Common myeloid progenitor, CD34-positive (primary cell): ENCODE data around the gene UQCC2.

ENCODE experiments used
- CTCF ChIA-PET: fragments of 350-600 bp; sonication (Branson Sonifier 250); formaldehyde crosslinking; loops from one replicate; lab custom pipeline; 2021; ENCODE audit warnings: antibody characterized with exemption; lab: Charles Lee
- POLR2A ChIA-PET: fragments of 350-600 bp; sonication (Branson Sonifier 250); formaldehyde crosslinking; loops from one replicate; lab custom pipeline; 2021; ENCODE audit warnings: antibody characterized with exemption; lab: Charles Lee
- DNase-seq, 3 donors: peaks; one replicate each; pipeline versions ENCODE4 v3.0.0 to v3.0.0-alpha.2; 2013
- H3K27ac ChIP-seq, 2 experiments: 1 replicate in 1 of 2; 2 replicates in 1 of 2; pipeline ENCODE4 v1.7.0; 2013; ENCODE audit warnings: inconsistent platforms in 2 of 2, low read length in 2 of 2, mild to moderate bottlenecking in 2 of 2, low read depth in 1 of 2, moderate library complexity in 1 of 2; ENCODE audit not compliant: severe bottlenecking in 2 of 2, insufficient read depth in 1 of 2, poor library complexity in 1 of 2
- H3K27me3 ChIP-seq, 5 experiments: replicated peaks in 2 of 5; 1 replicate in 3 of 5; 2 replicates in 2 of 5; pipeline versions ENCODE4 v1.6.1 to v1.7.0; 2013; ENCODE audit warnings: low read length in 4 of 5, mild to moderate bottlenecking in 2 of 5, moderate library complexity in 2 of 5, inconsistent platforms in 1 of 5; ENCODE audit not compliant: insufficient read depth in 5 of 5, control insufficient read depth in 4 of 5
- H3K36me3 ChIP-seq, 4 experiments: 1 replicate in 2 of 4; 2 replicates in 2 of 4; pipeline versions ENCODE4 v1.6.1 to v1.7.0; 2013; ENCODE audit warnings: low read length in 3 of 4, control low read depth in 1 of 4, mild to moderate bottlenecking in 1 of 4; ENCODE audit not compliant: control insufficient read depth in 4 of 4, insufficient read depth in 4 of 4
- H3K4me1 ChIP-seq, 4 experiments: 1 replicate in 3 of 4; 2 replicates in 1 of 4; pipeline versions ENCODE4 v1.6.1 to v1.7.1; 2013; ENCODE audit warnings: low read length in 3 of 4, mild to moderate bottlenecking in 3 of 4, control low read depth in 1 of 4, inconsistent platforms in 1 of 4, moderate library complexity in 1 of 4; ENCODE audit not compliant: control insufficient read depth in 4 of 4, insufficient read depth in 4 of 4; ENCODE audit errors: control extremely low read depth in 1 of 4
- H3K4me3 ChIP-seq, 7 experiments: 1 replicate in 4 of 7; 2 replicates in 3 of 7; pipeline versions ENCODE4 v1.5.1 to v1.7.0; 2013; ENCODE audit warnings: mild to moderate bottlenecking in 7 of 7, low read length in 6 of 7, moderate library complexity in 6 of 7, inconsistent platforms in 2 of 7, low read depth in 2 of 7, control low read depth in 1 of 7; ENCODE audit not compliant: insufficient read depth in 4 of 7, control insufficient read depth in 1 of 7; ENCODE audit errors: extremely low read depth in 1 of 7
- H3K9me3 ChIP-seq, 5 experiments: 1 replicate in 4 of 5; 2 replicates in 1 of 5; pipeline versions ENCODE4 v1.6.1 to v1.7.1; 2013; ENCODE audit warnings: low read length in 4 of 5, mild to moderate bottlenecking in 2 of 5, inconsistent platforms in 1 of 5, low read depth in 1 of 5, moderate library complexity in 1 of 5; ENCODE audit not compliant: control insufficient read depth in 4 of 5, insufficient read depth in 2 of 5; ENCODE audit errors: control extremely low read depth in 1 of 5
- WGBS: methylation state at CpG from one replicate; pipeline ENCODE4 v1.1.5; 2013; ENCODE audit not compliant: insufficient coverage; 5-methylcytosine and 5-hydroxymethylcytosine counted together

Gene UQCC2

GRCh38 chr6:33716890-33717632 is 5.6 kb upstream of the UQCC2 start:
- CTCF ChIA-PET: interaction anchor here (0.9 to 1.5 kb wide), 4 partner anchors 16 to 53 kb away, joined by 3 to 4 read pairs (median 3); no protein-coding TSS in a partner anchor
- DNase-seq: no peak
- WGBS: 93% methylated on average over 7 of the region's 8 CpGs
- H3K27ac ChIP-seq: no peak overlapping the region
- H3K4me3 ChIP-seq: no peak overlapping the region
- POLR2A ChIA-PET: no interaction called here
- no peaks in the 10 kb centered on the region for H3K27me3 ChIP-seq
- no peaks in the 10 kb centered on the region for H3K9me3 ChIP-seq
- H3K4me1 ChIP-seq: peaks cover 0 to 19% (median 6%) of the 10 kb centered on the region in 4 experiments
- H3K36me3 ChIP-seq: no peaks in the 10 kb centered on the region

DNA sequence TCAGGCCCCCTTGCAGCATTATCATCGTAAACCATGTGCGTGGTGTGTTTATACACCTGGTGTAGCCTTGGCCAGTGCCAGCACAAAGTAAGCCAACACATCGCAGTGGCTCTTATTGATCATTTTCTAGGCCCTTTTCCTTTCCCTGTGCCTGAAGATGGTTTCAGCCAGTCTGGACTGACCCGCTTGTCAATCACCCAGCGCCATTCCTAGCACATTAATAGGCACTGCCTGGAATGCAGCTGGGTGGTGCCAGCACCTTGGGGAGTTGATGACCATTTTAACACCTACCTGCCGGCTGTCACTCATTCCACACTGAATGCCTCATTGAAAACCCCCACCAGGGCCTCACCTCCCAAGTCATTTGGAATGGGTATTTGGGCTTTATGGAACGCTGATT is 4.9 kb upstream of the UQCC2 start:
- H3K27me3 ChIP-seq: no peaks in the 10 kb centered on the region
- H3K36me3 ChIP-seq: no peaks in the 10 kb centered on the region
- no peak for DNase-seq
- ChIA-PET POLR2A (no interaction called here), CTCF (interaction anchor here (1.0 kb wide), 2 partner anchors 16 to 53 kb away, joined by 3 read pairs; no protein-coding TSS in a partner anchor)
- H3K4me3 ChIP-seq: no peak overlapping the region
- WGBS: 98% methylated on average over 5 of the region's 7 CpGs
- H3K9me3 ChIP-seq: no peaks in the 10 kb centered on the region
- H3K4me1 ChIP-seq: peaks cover 0 to 23% (median 10%) of the 10 kb centered on the region in 4 experiments
- H3K27ac ChIP-seq: no peak overlapping the region

GRCh38 chr6:33714385-33715040 is 3.0 kb upstream of the UQCC2 start:
- POLR2A ChIA-PET: no interaction called here
- CTCF ChIA-PET: interaction anchor here (1.3 to 2.1 kb wide), 4 partner anchors 9 to 52 kb away, joined by 3 to 11 read pairs (median 4); no protein-coding TSS in a partner anchor
- no peak overlapping the region for H3K4me3 ChIP-seq
- H3K9me3 ChIP-seq: no peaks in the 10 kb centered on the region
- peak; percentile 54 to 93 (median 89) for DNase-seq
- peaks cover 9 to 39% (median 22%) of the 10 kb centered on the region in 4 experiments for H3K4me1 ChIP-seq
- no peaks in the 10 kb centered on the region for H3K27me3 ChIP-seq
- 86% methylated on average over 5 of the region's 7 CpGs for WGBS
- no peak overlapping the region for H3K27ac ChIP-seq
- peaks cover 0 to 10% (median 4%) of the 10 kb centered on the region in 4 experiments for H3K36me3 ChIP-seq

- POLR2A ChIA-PET: no interaction called here
- H3K9me3 ChIP-seq: no peaks in the 10 kb centered on the region
- H3K36me3 ChIP-seq: peaks cover 0 to 17% (median 6%) of the 10 kb centered on the region in 4 experiments
- no peak for DNase-seq
- CTCF ChIA-PET: interaction anchor here (0.9 to 2.1 kb wide), 5 partner anchors 10 to 122 kb away, joined by 3 to 11 read pairs (median 4); no protein-coding TSS in a partner anchor
- H3K4me3 ChIP-seq: no peak overlapping the region
- no peaks in the 10 kb centered on the region for H3K27me3 ChIP-seq
- WGBS: 80% methylated on average over 1 of the region's 2 CpGs
- H3K4me1 ChIP-seq: peaks cover 9 to 41% (median 22%) of the 10 kb centered on the region in 4 experiments
- no peak overlapping the region for H3K27ac ChIP-seq
These were observed 2.3 kb upstream of the UQCC2 start for GRCh38 chr6:33713786-33714185.

GRCh38 chr6:33712914-33713313 is 1.4 kb upstream of the UQCC2 start:
- POLR2A ChIA-PET: no interaction called here
- no peak overlapping the region for H3K27ac ChIP-seq
- WGBS: 100% methylated on average over 1 of the region's 3 CpGs
- CTCF ChIA-PET: interaction anchor here (0.9 to 2.1 kb wide), 5 partner anchors 10 to 121 kb away, joined by 3 to 11 read pairs (median 4); no protein-coding TSS in a partner anchor
- peaks cover 0 to 26% (median 8%) of the 10 kb centered on the region in 4 experiments for H3K36me3 ChIP-seq
- peaks cover 9 to 43% (median 29%) of the 10 kb centered on the region in 4 experiments for H3K4me1 ChIP-seq
- H3K27me3 ChIP-seq: no peaks in the 10 kb centered on the region
- no peak for DNase-seq
- no peak overlapping the region for H3K4me3 ChIP-seq
- no peaks in the 10 kb centered on the region for H3K9me3 ChIP-seq

DNA sequence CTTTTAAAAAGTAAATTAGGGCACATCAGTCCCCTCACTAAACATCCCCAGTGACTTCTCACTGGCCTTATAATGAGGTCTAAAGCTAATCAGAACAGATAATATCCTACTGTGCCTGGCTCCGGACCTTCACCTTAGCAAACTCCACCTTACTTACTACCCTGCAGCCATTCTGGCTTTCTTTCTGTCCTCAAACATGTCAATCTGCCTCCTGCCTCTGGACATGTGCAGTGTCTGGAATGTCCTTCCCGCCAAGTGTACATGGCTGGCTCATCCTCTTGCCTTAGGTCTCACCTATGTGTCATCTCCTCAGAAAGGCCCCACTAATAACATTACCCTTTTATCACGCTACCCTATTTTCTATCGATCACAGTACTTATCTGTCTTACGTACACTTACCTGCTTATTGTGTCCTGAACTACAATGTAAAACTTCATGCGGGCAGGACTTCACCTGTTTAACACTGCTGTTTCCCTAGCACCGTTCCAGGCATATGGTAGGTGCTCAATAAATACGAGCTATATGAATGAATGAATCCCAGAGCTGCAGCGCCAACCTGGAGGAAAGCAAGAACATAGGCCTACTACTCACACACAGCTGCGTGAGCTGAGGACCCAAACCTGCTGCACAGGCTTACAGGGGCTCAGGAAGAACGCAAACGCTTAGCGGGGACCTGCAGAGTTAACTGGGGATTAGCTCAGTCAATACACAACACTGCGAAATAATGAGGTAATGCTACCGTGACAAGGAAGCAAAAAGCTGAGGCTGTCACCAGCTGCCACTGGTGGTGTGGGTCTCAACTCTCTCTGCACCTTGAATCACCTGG is 991 bp downstream of the UQCC2 start:
- peak in 2 of 3 donors; percentile 62 for DNase-seq
- ChIA-PET POLR2A (interaction anchor here (1.4 kb wide), 1 partner anchor 17 kb away, joined by 3 read pairs; no protein-coding TSS in a partner anchor), CTCF (interaction anchor here (0.7 to 12.6 kb wide), 15 partner anchors 9 to 126 kb away, joined by 3 to 244 read pairs (median 4); partner anchors contain the start of gene BAK1)
- no peaks in the 10 kb centered on the region for H3K27me3 ChIP-seq
- peak overlapping the region in 1 of 2 experiments; percentile 93 for H3K27ac ChIP-seq
- H3K4me3 ChIP-seq: peak overlapping the region in 6 of 7 experiments; percentile 60 to 97 (median 88)
- H3K9me3 ChIP-seq: no peaks in the 10 kb centered on the region
- H3K36me3 ChIP-seq: peaks cover 6 to 41% (median 14%) of the 10 kb centered on the region in 4 experiments
- H3K4me1 ChIP-seq: peaks cover 9 to 44% (median 30%) of the 10 kb centered on the region in 4 experiments
- WGBS: 85% methylated on average over 15 of the region's 15 CpGs
